BLaER1 (cell line): Measurements from ENCODE around the gene PDE8A.
A peak's percentile ranks its signal among the peaks of the same experiment; 100 is the strongest.
"Not testable (repeated sequence)": the region's sequence is repeated elsewhere in the genome, so short reads cannot be mapped to it uniquely, and the experiment has no call there.

Experiments used
- H3K27ac ChIP-seq: shearing (Covaris generic); formaldehyde crosslinking; 2 replicates; pipeline ENCODE4 v1.8.1; 2022
- H3K27me3 ChIP-seq: shearing (Covaris generic); formaldehyde crosslinking; 2 replicates; pipeline ENCODE4 v1.8.1; 2022
- H3K36me3 ChIP-seq: shearing (Covaris generic); formaldehyde crosslinking; 2 replicates; pipeline ENCODE4 v1.8.1; 2022
- H3K4me1 ChIP-seq: shearing (Covaris generic); formaldehyde crosslinking; 2 replicates; pipeline ENCODE4 v1.8.1; 2022
- H3K4me2 ChIP-seq: shearing (Covaris generic); formaldehyde crosslinking; 2 replicates; pipeline ENCODE4 v1.8.1; 2022
- H3K4me3 ChIP-seq: shearing (Covaris generic); formaldehyde crosslinking; 2 replicates; pipeline ENCODE4 v1.8.1; 2022
- H3K9ac ChIP-seq: shearing (Covaris generic); formaldehyde crosslinking; 2 replicates; pipeline ENCODE4 v1.8.1; 2022
- H3K9me3 ChIP-seq: shearing (Covaris generic); formaldehyde crosslinking; 2 replicates; pipeline ENCODE4 v1.8.1; 2022
- H4K20me1 ChIP-seq: shearing (Covaris generic); formaldehyde crosslinking; 2 replicates; pipeline ENCODE4 v1.8.1; 2022
- Cebpa-rat ChIP-seq: shearing (Covaris generic); IDR thresholded peaks from 2 replicates; pipeline ENCODE4 v1.8.1; 2022

Gene PDE8A

DNA sequence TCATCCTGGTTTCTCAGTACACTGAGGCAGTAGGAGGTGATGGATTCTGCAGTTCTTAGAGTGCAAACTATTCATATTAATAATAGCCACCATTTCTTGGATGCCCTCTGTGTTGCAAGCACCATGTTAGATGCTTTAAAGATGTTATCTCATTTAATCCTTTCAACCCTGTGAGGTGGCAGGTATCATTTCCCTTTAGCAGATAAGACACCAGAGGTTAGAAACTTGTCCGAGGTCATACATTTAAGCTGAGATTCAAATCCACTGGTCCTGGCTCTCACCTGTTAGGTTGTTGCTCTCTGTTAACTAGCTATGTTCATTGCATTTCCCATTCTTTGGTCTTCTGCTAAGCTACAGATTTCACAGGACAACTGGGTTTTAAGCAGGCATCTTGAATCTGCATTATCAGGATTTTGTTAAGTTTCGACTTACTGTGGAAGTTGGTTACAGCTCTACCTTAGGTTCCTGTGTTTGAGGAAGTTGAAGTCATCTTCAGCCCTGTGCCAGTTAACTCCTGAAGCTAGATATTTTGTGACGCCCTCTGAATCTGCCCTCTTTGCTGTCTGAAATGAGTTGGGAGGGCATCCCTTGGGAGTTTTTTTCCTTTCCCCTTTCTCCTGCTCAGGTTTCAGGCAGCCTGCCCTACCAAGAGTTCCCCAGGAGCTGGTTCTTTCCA is 6.4 kb downstream of the PDE8A start:
- H3K9ac ChIP-seq = no peak overlapping the region
- H3K27me3 ChIP-seq = peaks cover 17% of the 10 kb centered on the region
- H4K20me1 ChIP-seq = peaks cover 31% of the 10 kb centered on the region
- peaks cover 61% of the 10 kb centered on the region for H3K4me1 ChIP-seq
- H3K9me3 ChIP-seq = no peaks in the 10 kb centered on the region
- no peak for TF ChIP-seq Cebpa-rat
- H3K27ac ChIP-seq = peak overlapping the region; percentile 7; the same call in 1 of the 2 replicates
- peak overlapping the region; percentile 64 for H3K4me2 ChIP-seq
- H3K4me3 ChIP-seq = no peak overlapping the region
- H3K36me3 ChIP-seq = no peaks in the 10 kb centered on the region

DNA sequence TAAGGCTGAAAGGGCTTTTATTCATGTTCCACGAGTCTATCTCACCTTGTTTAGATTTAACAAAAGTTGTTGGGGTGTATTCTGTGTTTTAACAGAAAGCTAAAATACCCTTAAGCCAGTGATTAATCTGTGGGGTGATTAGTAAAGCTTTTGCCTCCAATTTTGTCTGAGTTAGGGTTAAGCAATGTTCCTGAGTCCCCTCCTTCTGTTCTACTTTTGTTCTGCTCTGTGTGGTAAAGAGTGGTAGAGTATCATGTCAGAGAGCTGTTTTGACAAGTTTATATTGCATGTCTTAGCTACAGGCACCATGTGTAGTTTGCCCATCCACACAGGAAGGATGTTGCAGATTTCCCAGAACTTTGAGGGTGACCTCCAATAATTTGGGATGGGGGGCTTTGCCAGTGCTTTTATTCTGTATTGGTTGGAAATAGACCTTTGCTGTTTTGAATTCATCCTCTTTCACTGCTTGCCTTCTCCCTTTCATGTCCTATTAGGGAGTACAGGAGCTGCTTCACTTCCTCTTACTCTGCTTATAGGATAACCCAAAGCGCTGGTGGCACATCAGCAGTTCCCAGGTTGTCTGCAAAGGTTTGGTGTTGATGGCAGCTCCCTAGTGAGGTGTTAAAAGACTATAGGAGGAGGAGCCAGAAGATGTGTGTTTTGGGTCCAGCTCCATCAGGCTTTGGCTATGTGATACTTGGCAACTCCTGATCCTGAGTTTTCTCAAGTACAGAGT is 7.4 kb downstream of the PDE8A start:
- no peak for TF ChIP-seq Cebpa-rat
- no peak overlapping the region for H3K27ac ChIP-seq
- H3K27me3 ChIP-seq = peaks cover 7% of the 10 kb centered on the region; the same call in 1 of the 2 replicates
- H3K9ac ChIP-seq = no peak overlapping the region
- H4K20me1 ChIP-seq = peaks cover 22% of the 10 kb centered on the region
- H3K4me2 ChIP-seq = peak overlapping the region; percentile 64
- no peaks in the 10 kb centered on the region for H3K9me3 ChIP-seq
- H3K4me3 ChIP-seq = no peak overlapping the region
- peaks cover 55% of the 10 kb centered on the region for H3K4me1 ChIP-seq
- no peaks in the 10 kb centered on the region for H3K36me3 ChIP-seq

GRCh38 chr15:84990507-84990906 is 8.9 kb downstream of the PDE8A start:
- peak overlapping the region; percentile 64 for H3K4me2 ChIP-seq
- TF ChIP-seq Cebpa-rat = no peak
- no peak overlapping the region for H3K9ac ChIP-seq
- peak overlapping the region; percentile 20; the same call in 1 of the 2 replicates for H3K27ac ChIP-seq
- H3K9me3 ChIP-seq = no peaks in the 10 kb centered on the region
- peaks cover 7% of the 10 kb centered on the region for H4K20me1 ChIP-seq
- H3K36me3 ChIP-seq = no peaks in the 10 kb centered on the region
- H3K27me3 ChIP-seq = no peaks in the 10 kb centered on the region
- peaks cover 55% of the 10 kb centered on the region for H3K4me1 ChIP-seq
- peak overlapping the region; percentile 22; the same call in 1 of the 2 replicates for H3K4me3 ChIP-seq

DNA sequence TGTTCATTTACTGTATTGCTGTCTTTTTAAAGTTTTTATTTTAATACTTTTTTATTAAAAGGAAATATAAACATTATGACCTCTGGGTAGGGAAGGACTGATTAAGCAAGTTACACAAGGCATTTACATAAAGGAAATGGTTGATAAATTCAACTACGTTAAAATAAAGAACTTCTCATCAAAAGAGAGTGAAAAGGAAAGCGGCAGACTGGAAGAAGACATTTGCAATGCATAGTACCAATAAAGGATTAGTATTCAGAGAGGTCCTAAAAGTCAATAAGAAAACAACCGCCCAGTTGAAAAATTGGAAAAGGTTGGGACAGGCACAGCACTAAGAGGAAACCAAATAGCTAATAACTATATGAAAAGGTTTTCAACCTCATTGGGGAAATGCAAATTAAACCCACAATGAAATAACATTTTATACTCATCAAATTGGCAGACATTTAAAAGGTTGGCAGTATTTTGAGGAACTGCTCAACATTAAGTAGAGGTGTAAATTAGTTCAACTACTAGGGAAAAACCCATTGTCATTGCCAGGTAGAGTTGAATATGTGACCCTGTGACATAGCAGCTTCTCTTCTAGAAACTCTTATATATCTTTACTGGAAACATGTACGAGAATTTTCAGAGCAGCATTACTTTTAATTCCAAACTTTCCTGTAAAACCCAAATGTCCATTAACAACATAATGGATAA is 9.5 kb downstream of the PDE8A start:
- TF ChIP-seq Cebpa-rat = no peak
- Histone ChIP-seq H3K4me1 (peaks cover 55% of the 10 kb centered on the region), H3K4me3 (peak overlapping the region; percentile 22; the same call in 1 of the 2 replicates), H3K27me3 (no peaks in the 10 kb centered on the region), H3K36me3 (no peaks in the 10 kb centered on the region), H3K9ac (no peak overlapping the region), H3K9me3 (no peaks in the 10 kb centered on the region), H3K4me2 (peak overlapping the region; percentile 64), H4K20me1 (peaks cover under 1% of the 10 kb centered on the region), H3K27ac (peak overlapping the region; percentile 20; the same call in 1 of the 2 replicates)

DNA sequence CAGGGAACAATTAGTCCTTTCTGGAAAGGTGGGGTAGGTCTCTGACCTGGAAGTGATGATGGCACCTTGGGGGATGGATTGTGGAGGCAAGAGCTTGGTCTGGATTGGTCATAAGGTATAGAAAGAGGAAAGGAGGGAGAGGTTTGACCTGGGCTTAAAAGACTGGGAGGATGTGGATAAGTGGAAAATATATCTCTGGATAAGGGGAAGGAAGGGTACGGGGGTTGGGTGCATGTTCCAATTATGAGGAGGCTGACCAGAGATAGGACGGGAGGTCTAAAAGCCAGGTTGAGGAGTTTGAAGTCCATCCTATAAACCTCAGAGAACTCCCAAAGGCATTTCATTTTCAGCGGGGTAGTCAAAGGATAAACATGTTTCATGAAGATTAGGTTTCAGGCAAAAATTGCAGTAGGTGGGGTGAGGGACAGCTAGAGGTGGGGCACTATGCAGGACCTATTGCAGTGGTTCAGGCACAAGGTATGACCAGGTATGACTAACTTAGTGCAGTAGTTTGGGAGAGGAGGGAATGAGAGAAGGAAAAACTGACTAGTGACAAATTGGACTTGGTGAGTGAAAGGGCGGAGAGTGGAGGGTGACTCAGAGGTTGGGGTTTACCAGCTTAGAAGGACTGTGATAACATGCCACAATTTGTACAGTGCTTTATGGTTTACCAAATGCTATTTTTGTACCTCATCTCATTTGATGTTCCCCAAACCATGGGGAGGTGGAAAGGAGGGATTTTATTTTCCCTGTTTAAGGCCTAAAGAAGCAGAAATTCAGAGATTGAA is 10.7 kb downstream of the PDE8A start:
- peak overlapping the region; percentile 47 for H3K4me2 ChIP-seq
- H3K9ac ChIP-seq = no peak overlapping the region
- peaks cover 55% of the 10 kb centered on the region for H3K4me1 ChIP-seq
- no peaks in the 10 kb centered on the region for H3K27me3 ChIP-seq
- no peak overlapping the region for H3K4me3 ChIP-seq
- no peak overlapping the region for H3K27ac ChIP-seq
- no peak for TF ChIP-seq Cebpa-rat
- H3K36me3 ChIP-seq = no peaks in the 10 kb centered on the region
- no peaks in the 10 kb centered on the region; the same call in 1 of the 2 replicates for H4K20me1 ChIP-seq
- H3K9me3 ChIP-seq = no peaks in the 10 kb centered on the region

DNA sequence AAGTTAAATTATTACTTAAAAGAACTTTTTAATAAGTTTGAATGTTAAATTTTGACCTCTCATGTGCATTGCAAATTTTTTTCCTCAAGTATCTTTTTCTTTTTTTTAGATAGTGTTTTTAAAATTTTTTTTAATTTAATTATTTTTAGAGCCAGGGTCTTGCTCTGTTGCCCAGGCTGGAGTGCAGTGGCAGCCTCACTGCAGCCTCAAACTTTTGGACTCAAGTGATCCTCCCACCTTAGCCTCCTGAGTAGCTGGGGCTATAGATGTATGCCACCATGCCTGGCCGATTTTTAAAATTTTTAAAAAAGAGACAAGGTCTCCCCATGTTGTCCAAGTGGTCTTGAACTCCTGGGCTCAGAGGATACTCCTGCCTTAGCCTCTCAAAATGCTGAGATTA is 14.4 kb downstream of the PDE8A start:
- Histone ChIP-seq H4K20me1 (no peaks in the 10 kb centered on the region), H3K27me3 (no peaks in the 10 kb centered on the region), H3K9me3 (no peaks in the 10 kb centered on the region), H3K27ac (no peak overlapping the region), H3K4me3 (no peak overlapping the region), H3K36me3 (no peaks in the 10 kb centered on the region), H3K4me2 (no peak overlapping the region), H3K4me1 (peaks cover 37% of the 10 kb centered on the region), H3K9ac (no peak overlapping the region)
- TF ChIP-seq Cebpa-rat = no peak

GRCh38 chr15:84996714-84997113 is 15.1 kb downstream of the PDE8A start:
- not testable (repeated sequence) for H3K4me3 ChIP-seq, H4K20me1 ChIP-seq, H3K27ac ChIP-seq, H3K9ac ChIP-seq, H3K36me3 ChIP-seq, H3K9me3 ChIP-seq, H3K4me2 ChIP-seq, H3K27me3 ChIP-seq
- H3K4me1 ChIP-seq = peaks cover 31% of the 10 kb centered on the region

DNA sequence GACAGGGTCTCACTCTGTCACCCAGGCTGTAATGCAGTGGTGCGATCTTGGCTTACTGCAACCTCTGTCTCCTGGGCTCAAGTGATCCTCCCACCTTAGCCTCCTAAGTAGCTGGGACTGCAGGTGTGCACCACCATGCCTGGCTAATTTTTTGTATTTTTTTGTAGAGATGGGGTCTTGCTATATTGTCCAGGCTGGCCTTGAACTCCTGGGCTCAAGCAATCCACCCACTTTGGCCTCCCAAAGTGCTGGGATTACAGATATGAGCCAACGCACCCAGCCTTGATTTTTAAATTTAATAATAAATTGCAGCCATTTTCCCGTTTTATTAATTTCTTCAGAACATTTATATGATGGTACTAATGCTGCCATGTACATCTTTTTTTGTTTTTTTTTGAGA is 15.6 kb downstream of the PDE8A start:
- H3K4me3 ChIP-seq, H4K20me1 ChIP-seq, H3K36me3 ChIP-seq, H3K27me3 ChIP-seq, H3K4me2 ChIP-seq, H3K27ac ChIP-seq, H3K9ac ChIP-seq, H3K9me3 ChIP-seq: not testable (repeated sequence)
- H3K4me1 ChIP-seq = peaks cover 30% of the 10 kb centered on the region

GRCh38 chr15:85000189-85000864 is 18.7 kb downstream of the PDE8A start:
- peak overlapping the region; percentile 24; the same call in 1 of the 2 replicates for H3K27ac ChIP-seq
- TF ChIP-seq Cebpa-rat = no peak
- H3K4me1 ChIP-seq = peaks cover 50% of the 10 kb centered on the region
- H3K9ac ChIP-seq = 0 out of 2 replicates have a peak overlapping the region, but pooled peaks have one; percentile 35
- peaks cover 5% of the 10 kb centered on the region; the same call in 1 of the 2 replicates for H4K20me1 ChIP-seq
- H3K4me3 ChIP-seq = no peak overlapping the region
- no peaks in the 10 kb centered on the region for H3K36me3 ChIP-seq
- no peaks in the 10 kb centered on the region for H3K9me3 ChIP-seq
- no peaks in the 10 kb centered on the region for H3K27me3 ChIP-seq
- peak overlapping the region; percentile 58 for H3K4me2 ChIP-seq
